Common myeloid progenitor, CD34-positive (primary cell): ENCODE data around the gene FKBP9. TPM values are rescaled to one million over a fixed set of nuclear protein-coding genes. Genes with fewer than 3 reads are reported as not detected.
A peak's percentile ranks its signal among the peaks of the same experiment; 100 is the strongest.
"Not testable (repeated sequence)": the region's sequence is repeated elsewhere in the genome, so short reads cannot be mapped to it uniquely, and the experiment has no call there.

Experiments
- CTCF ChIA-PET: fragments of 350-600 bp; sonication (Branson Sonifier 250); formaldehyde crosslinking; loops from one replicate; lab custom pipeline; 2021; ENCODE audit warnings: antibody characterized with exemption; lab: Charles Lee
- POLR2A ChIA-PET: fragments of 350-600 bp; sonication (Branson Sonifier 250); formaldehyde crosslinking; loops from one replicate; lab custom pipeline; 2021; ENCODE audit warnings: antibody characterized with exemption; lab: Charles Lee
- DNase-seq, 3 donors: peaks; one replicate each; pipeline versions ENCODE4 v3.0.0 to v3.0.0-alpha.2; 2013
- H3K27ac ChIP-seq, 2 experiments: 1 replicate in 1 of 2; 2 replicates in 1 of 2; pipeline ENCODE4 v1.7.0; 2013; ENCODE audit warnings: inconsistent platforms in 2 of 2, low read length in 2 of 2, mild to moderate bottlenecking in 2 of 2, low read depth in 1 of 2, moderate library complexity in 1 of 2; ENCODE audit not compliant: severe bottlenecking in 2 of 2, insufficient read depth in 1 of 2, poor library complexity in 1 of 2
- H3K27me3 ChIP-seq, 5 experiments: replicated peaks in 2 of 5; 1 replicate in 3 of 5; 2 replicates in 2 of 5; pipeline versions ENCODE4 v1.6.1 to v1.7.0; 2013; ENCODE audit warnings: low read length in 4 of 5, mild to moderate bottlenecking in 2 of 5, moderate library complexity in 2 of 5, inconsistent platforms in 1 of 5; ENCODE audit not compliant: insufficient read depth in 5 of 5, control insufficient read depth in 4 of 5
- H3K36me3 ChIP-seq, 4 experiments: 1 replicate in 2 of 4; 2 replicates in 2 of 4; pipeline versions ENCODE4 v1.6.1 to v1.7.0; 2013; ENCODE audit warnings: low read length in 3 of 4, control low read depth in 1 of 4, mild to moderate bottlenecking in 1 of 4; ENCODE audit not compliant: control insufficient read depth in 4 of 4, insufficient read depth in 4 of 4
- H3K4me1 ChIP-seq, 4 experiments: 1 replicate in 3 of 4; 2 replicates in 1 of 4; pipeline versions ENCODE4 v1.6.1 to v1.7.1; 2013; ENCODE audit warnings: low read length in 3 of 4, mild to moderate bottlenecking in 3 of 4, control low read depth in 1 of 4, inconsistent platforms in 1 of 4, moderate library complexity in 1 of 4; ENCODE audit not compliant: control insufficient read depth in 4 of 4, insufficient read depth in 4 of 4; ENCODE audit errors: control extremely low read depth in 1 of 4
- H3K4me3 ChIP-seq, 7 experiments: 1 replicate in 4 of 7; 2 replicates in 3 of 7; pipeline versions ENCODE4 v1.5.1 to v1.7.0; 2013; ENCODE audit warnings: mild to moderate bottlenecking in 7 of 7, low read length in 6 of 7, moderate library complexity in 6 of 7, inconsistent platforms in 2 of 7, low read depth in 2 of 7, control low read depth in 1 of 7; ENCODE audit not compliant: insufficient read depth in 4 of 7, control insufficient read depth in 1 of 7; ENCODE audit errors: extremely low read depth in 1 of 7
- H3K9me3 ChIP-seq, 5 experiments: 1 replicate in 4 of 5; 2 replicates in 1 of 5; pipeline versions ENCODE4 v1.6.1 to v1.7.1; 2013; ENCODE audit warnings: low read length in 4 of 5, mild to moderate bottlenecking in 2 of 5, inconsistent platforms in 1 of 5, low read depth in 1 of 5, moderate library complexity in 1 of 5; ENCODE audit not compliant: control insufficient read depth in 4 of 5, insufficient read depth in 2 of 5; ENCODE audit errors: control extremely low read depth in 1 of 5
- whole genome bisulfite sequencing: methylation state at CpG from one replicate; pipeline ENCODE4 v1.1.5; 2013; ENCODE audit not compliant: insufficient coverage; 5-methylcytosine and 5-hydroxymethylcytosine counted together
- polyA plus RNA-seq: library from polyadenylated mRNA; unstranded; fragments of 120-200 nt; gene quantifications from one replicate; pipeline ENCODE4 v1.2.1, GENCODE V29; 2013

FKBP9 gene
- polyA plus RNA-seq: 3.7 TPM

GRCh38 chr7:32957326-32958045 is at the start of gene FKBP9:
FKBP9 (plus strand) TSS chr7:32957440; CDS start chr7:32957574, 134 bp downstream.
- under 1% methylated on average over 74 of the region's 91 CpGs for WGBS
- Histone ChIP-seq H3K36me3 (no peaks in the 10 kb centered on the region), H3K27me3 (peaks cover 0 to 8% (median 0%) of the 10 kb centered on the region in 5 experiments), H3K4me3 (peak within 1 kb of the TSS; percentile 41 to 94 (median 81)), H3K27ac (peak within 1 kb of the TSS in 1 of 2 experiments; percentile 34), H3K4me1 (peaks cover 0 to 16% (median 5%) of the 10 kb centered on the region in 4 experiments), H3K9me3 (no peaks in the 10 kb centered on the region)
- ChIA-PET CTCF (interaction anchor here (0.6 to 2.0 kb wide), 6 partner anchors 14 to 195 kb away, joined by 3 to 6 read pairs (median 4); no protein-coding TSS in a partner anchor), POLR2A (no interaction called here)
- DNase-seq: peak; percentile 57 to 72 (median 68)

GRCh38 chr7:32910195-32910594 is 47.0 kb upstream of the FKBP9 start:
- 100% methylated on average over 1 of the region's 1 CpG for WGBS
- Histone ChIP-seq H3K36me3 (peaks cover 0 to 7% (median 4%) of the 10 kb centered on the region in 4 experiments), H3K4me1 (peaks cover 0 to 5% (median 0%) of the 10 kb centered on the region in 4 experiments), H3K27me3 (no peaks in the 10 kb centered on the region), H3K4me3 (no peak overlapping the region), H3K27ac (no peak overlapping the region), H3K9me3 (no peaks in the 10 kb centered on the region)
- CTCF ChIA-PET: no interaction called here
- no peak for DNase-seq
- POLR2A ChIA-PET: no interaction called here

- no peaks in the 10 kb centered on the region for H3K9me3 ChIP-seq
- WGBS: 100% methylated on average over 1 of the region's 1 CpG
- H3K4me3 ChIP-seq: no peak overlapping the region
- peaks cover 15 to 29% (median 18%) of the 10 kb centered on the region in 4 experiments for H3K36me3 ChIP-seq
- ChIA-PET CTCF (no interaction called here), POLR2A (no interaction called here)
- no peak overlapping the region for H3K27ac ChIP-seq
- H3K27me3 ChIP-seq: no peaks in the 10 kb centered on the region
- H3K4me1 ChIP-seq: no peaks in the 10 kb centered on the region
- no peak for DNase-seq
Measured at GRCh38 chr7:32914184-32914583, 43.1 kb upstream of the FKBP9 start.

- no peaks in the 10 kb centered on the region for H3K4me1 ChIP-seq
- H3K36me3 ChIP-seq: peaks cover 15 to 29% (median 18%) of the 10 kb centered on the region in 4 experiments
- no peak for DNase-seq
- H3K27ac ChIP-seq: no peak overlapping the region
- POLR2A ChIA-PET: no interaction called here
- WGBS: 100% methylated on average over 3 of the region's 5 CpGs
- no peaks in the 10 kb centered on the region for H3K27me3 ChIP-seq
- H3K4me3 ChIP-seq: no peak overlapping the region
- CTCF ChIA-PET: no interaction called here
- no peaks in the 10 kb centered on the region for H3K9me3 ChIP-seq
Measured at GRCh38 chr7:32915041-32915536, 42.2 kb upstream of the FKBP9 start.

- ChIA-PET POLR2A (no interaction called here), CTCF (no interaction called here)
- no peak overlapping the region for H3K27ac ChIP-seq
- H3K36me3 ChIP-seq: peaks cover 15 to 34% (median 21%) of the 10 kb centered on the region in 4 experiments
- 100% methylated on average over 3 of the region's 3 CpGs for WGBS
- no peaks in the 10 kb centered on the region for H3K9me3 ChIP-seq
- DNase-seq: no peak
- no peaks in the 10 kb centered on the region for H3K4me1 ChIP-seq
- no peak overlapping the region for H3K4me3 ChIP-seq
- H3K27me3 ChIP-seq: no peaks in the 10 kb centered on the region
Measured at GRCh38 chr7:32916006-32916405, 41.2 kb upstream of the FKBP9 start.

- H3K4me3 ChIP-seq, DNase-seq, H3K4me1 ChIP-seq, H3K27me3 ChIP-seq, H3K27ac ChIP-seq, POLR2A ChIA-PET, CTCF ChIA-PET, H3K9me3 ChIP-seq: not testable (repeated sequence)
- 90% methylated on average over 1 of the region's 7 CpGs for WGBS
- H3K36me3 ChIP-seq: peaks cover 15 to 34% (median 22%) of the 10 kb centered on the region in 4 experiments
Measured at GRCh38 chr7:32916994-32917393, 40.2 kb upstream of the FKBP9 start.

- ChIA-PET CTCF (no interaction called here), POLR2A (no interaction called here)
- Histone ChIP-seq H3K4me3 (no peak overlapping the region), H3K27ac (no peak overlapping the region), H3K27me3 (no peaks in the 10 kb centered on the region), H3K4me1 (no peaks in the 10 kb centered on the region), H3K9me3 (no peaks in the 10 kb centered on the region), H3K36me3 (peaks cover 2 to 20% (median 14%) of the 10 kb centered on the region in 4 experiments)
- peak in 1 of 3 donors; percentile 15 for DNase-seq
- 86% methylated on average over 1 of the region's 2 CpGs for WGBS
Measured at GRCh38 chr7:32921896-32922295, 35.3 kb upstream of the FKBP9 start.
